Ecto neural progenitor cell (in vitro differentiated cells): Measurements from ENCODE around the gene PIP5K1A.
"Not testable (repeated sequence)": the region's sequence is repeated elsewhere in the genome, so short reads cannot be mapped to it uniquely, and the experiment has no call there.

Source experiments
- DNase-seq: peaks from one replicate; pipeline ENCODE4 v3.0.0-alpha.2; 2018; ENCODE audit warnings: low spot score

Gene PIP5K1A

GRCh38 chr1:151192047-151192446, 6.3 kb upstream of the PIP5K1A start:
- no peak for DNase-seq

- no peak for DNase-seq
These were observed 5.0 kb upstream of the PIP5K1A start for GRCh38 chr1:151193304-151193703.

- DNase-seq, result no peak
These were observed 4.5 kb upstream of the PIP5K1A start for GRCh38 chr1:151193856-151194255.

GRCh38 chr1:151194894-151195594, 3.3 kb upstream of the PIP5K1A start:
- not testable (repeated sequence) for DNase-seq

- peak; percentile 52 for DNase-seq
These were observed 2.0 kb upstream of the PIP5K1A start for GRCh38 chr1:151196292-151196800.

- DNase-seq, result no peak
These were observed 494 bp upstream of the PIP5K1A start for GRCh38 chr1:151197863-151198253.

- no peak for DNase-seq
These were observed 1.7 kb downstream of the PIP5K1A start for GRCh38 chr1:151199873-151200581.

- DNase-seq, result not testable (repeated sequence)
These were observed 7.1 kb downstream of the PIP5K1A start for GRCh38 chr1:151205381-151205965.

- DNase-seq, result no peak
These were observed 12.5 kb downstream of the PIP5K1A start for GRCh38 chr1:151210830-151211229.

- no peak for DNase-seq
These were observed 13.8 kb downstream of the PIP5K1A start for GRCh38 chr1:151211972-151212705.

- DNase-seq, result no peak
These were observed 15.2 kb downstream of the PIP5K1A start for GRCh38 chr1:151213560-151213959.

GRCh38 chr1:151221616-151222015, 23.3 kb downstream of the PIP5K1A start:
- no peak for DNase-seq

GRCh38 chr1:151222130-151222529, 23.8 kb downstream of the PIP5K1A start:
- DNase-seq, result no peak

- no peak for DNase-seq
These were observed 36.9 kb downstream of the PIP5K1A start for GRCh38 chr1:151235235-151235634.

- no peak for DNase-seq
These were observed 39.5 kb downstream of the PIP5K1A start for GRCh38 chr1:151237678-151238466.

- DNase-seq, result no peak
These were observed 40.1 kb downstream of the PIP5K1A start for GRCh38 chr1:151238467-151238739.

- DNase-seq, result no peak
These were observed 44.1 kb downstream of the PIP5K1A start for GRCh38 chr1:151242442-151242841.

- no peak for DNase-seq
These were observed 45.4 kb downstream of the PIP5K1A start for GRCh38 chr1:151243683-151244216.

- no peak for DNase-seq
These were observed 48.4 kb downstream of the PIP5K1A start for GRCh38 chr1:151246786-151247185.

- DNase-seq, result peak; percentile 51
These were observed 53.5 kb downstream of the PIP5K1A start for GRCh38 chr1:151251656-151252470.
